SKM-1 (cell line): ENCODE results near the gene LRRC28.
"Not testable (repeated sequence)": the region's sequence is repeated elsewhere in the genome, so short reads cannot be mapped to it uniquely, and the experiment has no call there.

Experiments
- DNase-seq: peaks from one replicate; lab custom pipeline; 2025; ENCODE audit not compliant: unreplicated experiment; lab: John Stamatoyannopoulos, UW

Gene LRRC28

DNA sequence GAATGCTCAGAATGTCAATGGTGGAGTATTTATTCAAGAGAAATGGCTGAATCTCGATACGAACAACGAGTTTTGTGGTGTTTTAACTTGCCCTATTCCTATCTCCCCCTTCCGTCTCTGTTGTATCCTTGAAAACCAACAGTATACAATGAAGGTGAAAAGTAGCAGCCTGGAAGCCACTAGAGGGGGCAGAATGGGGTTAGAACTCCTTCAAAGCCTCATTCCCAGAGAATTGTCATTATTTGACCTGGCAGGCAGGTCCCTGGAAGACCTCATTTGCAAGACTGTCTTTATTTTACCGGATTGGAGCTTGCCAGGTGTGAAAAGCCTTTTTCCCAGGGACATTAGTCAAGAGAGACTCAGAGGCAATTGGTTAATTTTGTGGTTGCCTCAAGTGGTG lies 139.4 kb downstream of the LRRC28 start:
- DNase-seq: no peak

DNA sequence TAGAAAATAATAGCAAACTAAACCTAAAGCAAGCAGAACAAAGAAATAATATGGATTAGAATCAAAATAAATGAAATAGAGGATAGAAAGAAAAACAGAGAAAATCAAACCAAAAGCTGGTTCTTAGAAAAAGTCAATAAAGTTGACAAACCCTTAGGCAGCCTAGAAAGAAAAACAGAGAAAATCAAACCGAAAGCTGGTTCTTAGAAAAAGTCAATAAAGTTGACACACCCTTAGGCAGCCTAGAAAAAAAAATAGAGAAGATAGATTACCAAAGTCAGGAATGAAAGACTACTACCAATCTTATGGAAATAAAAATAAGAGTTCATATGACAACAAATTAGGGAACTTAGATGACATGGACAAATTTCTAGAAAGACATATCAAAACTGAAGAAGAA lies 142.4 kb downstream of the LRRC28 start:
- DNase-seq: no peak

- no peak for DNase-seq
Observed at GRCh38 chr15:99396375-99396774, 145.1 kb downstream of the LRRC28 start.

DNA sequence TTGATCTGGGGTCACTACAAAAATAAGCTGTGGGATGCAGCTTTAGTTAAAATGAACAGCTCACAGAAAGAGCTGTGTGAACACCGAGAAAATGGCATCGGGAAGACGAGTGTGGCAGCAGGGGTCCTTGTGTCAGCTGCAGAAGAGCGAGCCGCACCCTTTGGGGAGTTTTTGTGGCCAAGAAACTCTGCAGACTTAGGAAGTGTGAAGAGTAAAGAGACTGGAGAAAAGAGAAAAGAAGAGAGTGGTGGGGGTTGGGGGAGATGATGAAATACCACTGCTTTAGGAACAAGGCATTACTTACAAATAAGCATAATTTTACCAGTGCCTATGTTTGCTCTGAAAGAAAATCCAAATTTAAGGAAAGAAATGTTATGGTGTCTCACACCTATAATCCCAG lies 147.8 kb downstream of the LRRC28 start:
- DNase-seq: no peak

- DNase-seq: no peak
Observed at GRCh38 chr15:99399618-99400017, 148.3 kb downstream of the LRRC28 start.

DNA sequence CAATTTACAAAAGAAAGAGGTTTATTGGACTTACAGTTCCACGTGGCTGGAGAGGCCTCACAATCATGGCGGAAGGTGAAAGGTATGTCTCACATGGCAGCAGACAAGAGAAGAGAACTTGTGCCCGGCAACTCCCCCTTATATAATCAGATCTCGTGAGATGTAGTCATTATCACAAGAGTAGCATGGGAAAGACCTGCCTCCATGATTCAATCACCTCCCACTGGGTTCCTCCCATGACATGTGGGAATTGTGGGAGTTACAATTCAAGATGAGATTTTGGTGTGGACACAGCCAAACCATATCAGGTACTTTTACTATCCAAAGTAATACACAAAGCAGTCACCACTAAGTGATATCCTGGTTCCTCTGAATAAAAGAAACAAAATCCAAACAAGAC lies 149.9 kb downstream of the LRRC28 start:
- DNase-seq: not testable (repeated sequence)

GRCh38 chr15:99402014-99402729 lies 150.9 kb downstream of the LRRC28 start:
- no peak for DNase-seq

GRCh38 chr15:99403597-99403996 lies 152.3 kb downstream of the LRRC28 start:
- DNase-seq: no peak

- no peak for DNase-seq
Observed at GRCh38 chr15:99404454-99404853, 153.2 kb downstream of the LRRC28 start.

DNA sequence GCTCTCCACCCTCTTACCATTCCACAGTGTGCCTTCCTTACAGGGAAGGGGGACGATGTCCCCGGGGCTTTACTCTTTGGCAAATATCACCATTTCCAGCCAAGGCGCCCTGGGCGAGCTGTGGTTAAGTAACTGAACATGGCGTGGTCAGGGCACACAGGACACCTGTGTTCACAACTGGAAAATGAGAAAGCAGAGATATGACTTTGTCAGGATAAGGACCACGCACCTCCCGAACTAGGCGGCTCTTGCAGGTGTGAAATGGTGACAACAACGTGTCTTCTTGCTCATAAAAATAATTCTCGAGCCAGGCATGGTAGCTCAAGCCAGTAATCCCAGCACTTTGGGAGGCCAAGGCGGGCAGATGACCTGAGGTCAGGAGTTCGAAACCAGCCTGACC lies 154.8 kb downstream of the LRRC28 start:
- no peak for DNase-seq

DNA sequence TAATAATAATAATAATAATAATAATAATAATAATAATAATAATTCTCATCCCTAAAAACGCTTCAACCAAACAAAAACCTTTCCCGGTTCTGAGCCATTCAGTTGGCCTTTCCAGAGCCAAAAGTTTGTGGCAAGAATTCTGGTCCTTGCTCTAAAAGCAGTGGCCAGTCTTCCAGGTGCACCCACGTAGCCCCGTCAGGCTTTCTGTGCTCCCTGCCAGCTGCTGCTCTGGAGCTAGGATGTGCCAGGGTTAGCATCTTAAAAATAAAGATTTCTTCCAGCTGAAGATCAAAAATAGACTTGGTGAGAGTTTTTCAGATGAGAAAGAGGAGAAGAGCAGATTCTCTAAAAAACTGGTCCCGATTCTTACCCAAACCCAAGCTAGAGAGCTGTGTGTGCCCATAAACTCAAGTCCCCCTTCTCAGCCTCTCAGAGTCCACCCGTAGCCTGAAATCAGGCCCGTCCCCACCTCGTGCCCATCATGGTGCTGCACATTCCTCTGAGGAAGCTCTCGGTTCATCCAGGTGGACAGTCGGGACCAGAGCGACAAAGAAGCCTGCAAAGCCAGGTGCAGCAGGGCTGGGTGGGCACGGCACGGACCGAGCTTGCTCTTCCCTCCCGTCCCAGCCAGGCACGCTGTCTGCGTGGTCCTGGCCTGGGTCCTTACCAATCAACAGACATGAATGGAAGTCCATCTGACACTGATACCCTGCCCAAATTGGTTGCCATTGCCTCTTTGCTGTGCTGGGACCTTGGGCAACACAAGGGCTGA lies 155.6 kb downstream of the LRRC28 start:
- no peak for DNase-seq

- DNase-seq: no peak
Observed at GRCh38 chr15:99407716-99408115, 156.4 kb downstream of the LRRC28 start.

DNA sequence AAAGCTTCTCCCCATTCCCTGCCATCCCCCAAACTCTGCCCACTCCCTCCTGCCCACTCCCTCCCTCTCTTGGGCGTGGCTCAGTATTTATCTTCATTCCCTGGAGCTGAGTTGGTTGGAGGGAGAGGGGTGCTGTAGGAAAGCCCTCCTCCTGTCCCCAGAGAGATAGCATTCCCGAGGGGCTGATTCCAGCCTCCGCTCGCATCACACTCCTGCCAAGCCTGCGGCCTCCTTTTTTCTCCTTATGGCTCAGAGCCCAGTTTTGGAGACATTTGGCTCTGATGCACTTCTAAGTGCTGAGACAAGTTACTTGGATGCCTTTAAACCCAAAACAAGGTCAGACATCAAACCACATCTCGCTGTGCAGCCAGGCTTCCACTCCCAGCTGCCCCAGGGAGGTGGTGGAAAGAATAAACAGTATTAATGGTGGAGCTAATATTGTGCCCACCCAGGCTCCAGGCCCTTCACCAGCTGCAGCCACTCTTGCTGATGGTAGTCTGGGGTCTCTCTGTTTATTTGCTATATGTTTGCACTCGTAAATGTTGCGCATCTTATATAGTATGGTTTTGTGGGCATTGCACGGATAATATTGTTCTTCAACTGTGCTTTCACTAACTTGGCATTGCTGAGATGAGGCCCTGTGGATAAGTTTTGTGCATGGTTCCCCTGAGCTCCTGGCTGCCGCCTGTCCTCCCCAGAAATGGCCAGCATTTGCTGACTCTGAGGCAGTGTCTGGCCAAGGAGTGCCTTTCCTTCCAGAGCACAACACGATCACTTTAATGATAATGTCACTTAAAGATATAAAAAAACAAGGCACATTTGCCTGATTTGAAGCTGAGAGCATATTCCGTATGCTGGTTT lies 157.2 kb downstream of the LRRC28 start:
- DNase-seq: no peak

DNA sequence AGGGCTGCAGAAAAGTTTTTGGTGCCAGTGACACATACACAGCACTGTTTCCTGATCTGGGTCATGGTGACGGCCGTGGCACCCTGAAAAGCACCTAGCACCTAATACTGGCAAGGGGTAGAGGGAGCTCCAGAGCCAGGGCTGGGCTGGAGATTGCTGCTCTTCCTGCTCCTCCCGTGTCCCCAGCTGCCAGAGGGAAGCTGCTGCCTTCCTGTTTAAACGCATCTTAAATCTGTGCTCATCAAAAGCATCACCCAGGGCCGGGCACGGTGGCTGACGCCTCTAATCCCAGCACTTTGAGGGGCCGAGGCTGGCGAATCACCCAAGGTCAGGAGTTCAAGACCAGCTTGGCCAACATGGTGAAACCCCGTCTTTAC lies 157.8 kb downstream of the LRRC28 start:
- no peak for DNase-seq

DNA sequence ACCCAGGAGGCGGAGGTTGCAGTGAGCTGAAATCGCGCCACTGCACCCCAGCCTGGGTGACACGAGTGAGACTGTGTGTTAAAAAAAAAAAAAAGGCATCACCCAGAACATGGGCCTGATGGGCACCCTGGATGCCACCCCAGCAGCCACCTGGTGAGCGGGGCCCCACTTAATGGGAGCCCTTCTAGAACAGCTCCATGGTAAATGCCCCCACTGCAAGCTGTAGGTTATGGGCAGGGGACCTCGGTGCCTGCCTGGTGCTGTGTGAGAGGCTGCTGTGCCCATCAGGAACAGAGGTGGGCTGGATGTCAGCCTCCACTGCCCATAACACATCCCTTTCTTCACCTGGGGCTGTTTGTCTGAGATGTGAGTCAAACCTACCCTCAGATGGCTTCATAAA lies 158.3 kb downstream of the LRRC28 start:
- DNase-seq: no peak

DNA sequence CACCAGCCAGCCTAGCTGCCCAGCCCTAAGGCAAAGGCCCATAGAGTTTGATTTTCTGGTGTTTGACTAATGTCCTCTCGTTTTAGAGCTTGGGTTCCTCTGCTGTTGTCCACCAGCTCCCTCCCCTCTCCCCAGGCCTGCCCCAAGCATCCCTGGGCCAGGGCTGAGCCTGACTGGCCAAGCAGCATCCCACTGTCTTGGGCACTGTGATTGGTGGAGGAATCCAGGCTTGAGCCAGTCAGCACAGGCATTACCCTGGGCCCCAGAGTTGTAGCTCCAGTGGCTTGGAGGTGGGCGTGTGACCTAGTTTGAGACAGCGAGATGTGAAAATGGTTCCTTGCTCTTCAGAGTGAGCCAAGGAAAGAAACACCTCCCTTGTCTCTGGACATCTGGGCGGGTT lies 159.2 kb downstream of the LRRC28 start:
- DNase-seq: no peak

DNA sequence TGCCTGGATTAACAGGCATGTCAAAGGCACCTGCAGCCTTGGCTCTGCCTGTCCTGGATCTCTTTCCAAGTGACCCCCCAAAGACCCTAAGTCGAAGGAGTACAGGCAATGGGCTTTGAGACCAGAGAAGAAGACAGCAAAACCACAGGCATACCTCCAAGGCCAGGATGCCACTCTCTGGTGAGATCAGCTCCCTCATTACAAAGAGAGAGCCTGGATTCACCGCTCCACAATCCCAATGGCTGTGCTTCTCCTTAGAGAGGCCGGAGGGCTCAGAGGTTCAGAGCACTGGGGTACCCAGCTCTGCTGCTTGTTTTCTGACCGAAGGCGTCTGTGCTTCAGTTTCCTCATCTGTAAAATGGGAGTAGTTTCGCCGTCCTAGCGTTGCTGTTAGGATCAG lies 160.0 kb downstream of the LRRC28 start:
- DNase-seq: no peak

DNA sequence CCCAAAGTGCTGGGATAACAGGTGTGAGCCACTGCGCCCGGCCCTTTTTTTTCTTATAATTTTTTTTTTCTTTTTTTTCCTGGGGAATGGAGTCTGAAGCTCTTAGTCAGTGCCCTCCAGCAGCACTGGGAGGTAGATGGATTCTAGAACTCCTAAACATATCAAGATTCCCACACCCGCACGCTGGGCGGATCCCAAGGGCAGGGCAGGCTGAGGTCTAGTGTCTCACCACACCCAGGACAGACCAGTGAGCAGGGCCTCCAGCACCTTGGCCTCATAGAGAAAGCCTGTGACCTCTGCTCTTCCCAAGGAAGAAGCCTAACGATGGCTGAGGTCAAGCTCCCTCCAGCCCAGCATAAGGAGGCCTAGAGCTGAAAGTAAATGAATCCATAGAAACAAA lies 160.8 kb downstream of the LRRC28 start:
- DNase-seq: no peak

- no peak for DNase-seq
Observed at GRCh38 chr15:99412626-99413025, 161.3 kb downstream of the LRRC28 start.

GRCh38 chr15:99413955-99414754 lies 162.9 kb downstream of the LRRC28 start:
- DNase-seq: no peak
